GM21529 (cell line): Measurements from ENCODE around the gene SUGCT.

ENCODE experiments used
- ATAC-seq: cut with Tn5 transposase; IDR thresholded peaks from one replicate; pipeline ENCODE4 v1.9.1; 2021; ENCODE audit not compliant: unreplicated experiment

The SUGCT gene

GRCh38 chr7:40549372-40550039, 414.7 kb downstream of the SUGCT start:
- ATAC-seq = no peak

- ATAC-seq = peak; percentile 79
Measured at GRCh38 chr7:40551685-40552576, 417.1 kb downstream of the SUGCT start.

- ATAC-seq = no peak
Measured at GRCh38 chr7:40560672-40561071, 425.9 kb downstream of the SUGCT start.

- ATAC-seq = no peak
Measured at GRCh38 chr7:40566879-40567278, 432.1 kb downstream of the SUGCT start.

- ATAC-seq = no peak
Measured at GRCh38 chr7:40569326-40569725, 434.5 kb downstream of the SUGCT start.

GRCh38 chr7:40570223-40570622, 435.4 kb downstream of the SUGCT start:
- no peak for ATAC-seq

GRCh38 chr7:40571796-40572195, 437.0 kb downstream of the SUGCT start:
- no peak for ATAC-seq

- ATAC-seq = no peak
Measured at GRCh38 chr7:40572810-40573465, 438.1 kb downstream of the SUGCT start.

- no peak for ATAC-seq
Measured at GRCh38 chr7:40579401-40579800, 444.6 kb downstream of the SUGCT start.

GRCh38 chr7:40580776-40581175, 446.0 kb downstream of the SUGCT start:
- no peak for ATAC-seq

- no peak for ATAC-seq
Measured at GRCh38 chr7:40582539-40582938, 447.7 kb downstream of the SUGCT start.

GRCh38 chr7:40583667-40584444, 449.1 kb downstream of the SUGCT start:
- no peak for ATAC-seq

GRCh38 chr7:40584667-40585433, 450.0 kb downstream of the SUGCT start:
- no peak for ATAC-seq

- ATAC-seq = no peak
Measured at GRCh38 chr7:40586197-40586596, 451.4 kb downstream of the SUGCT start.

- no peak for ATAC-seq
Measured at GRCh38 chr7:40587419-40587818, 452.6 kb downstream of the SUGCT start.

- no peak for ATAC-seq
Measured at GRCh38 chr7:40595129-40595528, 460.3 kb downstream of the SUGCT start.

GRCh38 chr7:40595832-40596231, 461.0 kb downstream of the SUGCT start:
- ATAC-seq = no peak

GRCh38 chr7:40597517-40597916, 462.7 kb downstream of the SUGCT start:
- no peak for ATAC-seq

GRCh38 chr7:40598915-40599314, 464.1 kb downstream of the SUGCT start:
- ATAC-seq = no peak

GRCh38 chr7:40599836-40600235, 465.0 kb downstream of the SUGCT start:
- ATAC-seq = no peak
